Thoracic aorta (tissue), 2 donors: ENCODE results near the gene RBMS3. TPM values are rescaled to one million over a fixed set of nuclear protein-coding genes. Genes with fewer than 3 reads are reported as not detected.

Experiments used
- ATAC-seq: fragments of 150-250 bp; one replicate; pipeline ENCODE4 v1.8.0; 2017; ENCODE audit warnings: low read depth; ENCODE audit not compliant: insufficient number of reproducible peaks, low FRiP score
- DNase-seq: peaks from one replicate; pipeline ENCODE4 v3.0.0-alpha.2; 2020; ENCODE audit warnings: low spot score
- H3K27ac ChIP-seq, 2 donors: fragments of 200-600 bp; sonication (generic); 1 replicate in 1 of 2; 2 replicates in 1 of 2; pipeline ENCODE4 v1.5.1; 2016; ENCODE audit warnings: mild to moderate bottlenecking in 2 of 2, moderate library complexity in 2 of 2
- H3K27me3 ChIP-seq: fragments of 200-600 bp; sonication (generic); replicated peaks from 2 replicates; pipeline ENCODE4 v1.6.0; 2016; ENCODE audit warnings: mild to moderate bottlenecking; ENCODE audit not compliant: insufficient read depth
- H3K36me3 ChIP-seq: fragments of 200-600 bp; sonication (generic); one replicate; pipeline ENCODE4 v1.5.1; 2016
- H3K4me1 ChIP-seq, 2 donors: fragments of 200-600 bp; sonication (generic); 1 replicate in 1 of 2; 2 replicates in 1 of 2; pipeline versions ENCODE4 v1.5.1 to v1.6.0; 2016; ENCODE audit warnings: low read depth in 2 of 2, mild to moderate bottlenecking in 1 of 2; ENCODE audit not compliant: control insufficient read depth in 1 of 2
- H3K4me3 ChIP-seq: fragments of 200-600 bp; sonication (generic); 2 replicates; pipeline ENCODE4 v1.5.1; 2016; ENCODE audit warnings: mild to moderate bottlenecking
- H3K9me3 ChIP-seq: fragments of 200-600 bp; sonication (generic); 2 replicates; pipeline ENCODE4 v1.5.1; 2016
- total RNA-seq, 2 donors: library from RNA; depleted of rRNA; stranded (reverse); fragments of >200 nt; gene quantifications; one replicate each; pipeline versions ENCODE4 v1.1.0 to v1.2.3, GENCODE V29; 2016
- TF ChIP-seq, protein P1 (sequence below): fragments of 200-600 bp; sonication (generic); IDR thresholded peaks from one replicate; pipeline ENCODE4 v1.5.1; 2019; ENCODE audit warnings: antibody characterized with exemption

RBMS3 gene
- total RNA-seq, 2 donors from 2014 or later: 149 to 186 TPM

DNA sequence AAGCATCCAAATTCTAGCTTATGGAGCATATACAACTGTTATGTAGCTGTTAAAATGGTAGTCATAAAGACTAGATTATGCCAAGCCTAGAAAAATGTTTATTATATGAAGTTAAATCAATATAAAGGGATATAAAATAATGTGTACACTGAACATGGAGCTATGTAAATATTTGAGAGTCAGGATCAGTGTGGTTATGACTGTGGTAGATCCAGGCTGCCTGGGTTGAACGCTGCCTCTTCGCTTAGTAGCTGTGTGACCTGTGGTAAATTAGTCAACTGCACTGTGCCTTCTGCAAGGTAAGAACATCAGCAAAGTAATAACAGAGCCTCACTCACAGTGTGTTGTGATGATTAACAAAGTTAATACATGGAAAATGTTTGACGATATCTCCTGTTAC lies 212.2 kb downstream of the RBMS3 start:
- Histone ChIP-seq H3K4me1 (peaks cover 3 to 14% of the 10 kb centered on the region in 2 donors), H3K9me3 (no peaks in the 10 kb centered on the region), H3K27me3 (no peaks in the 10 kb centered on the region), H3K27ac (no peak overlapping the region), H3K36me3 (no peaks in the 10 kb centered on the region), H3K4me3 (no peak overlapping the region)
- no peak for ATAC-seq
- DNase-seq: no peak
- TF ChIP-seq, protein P1, sequence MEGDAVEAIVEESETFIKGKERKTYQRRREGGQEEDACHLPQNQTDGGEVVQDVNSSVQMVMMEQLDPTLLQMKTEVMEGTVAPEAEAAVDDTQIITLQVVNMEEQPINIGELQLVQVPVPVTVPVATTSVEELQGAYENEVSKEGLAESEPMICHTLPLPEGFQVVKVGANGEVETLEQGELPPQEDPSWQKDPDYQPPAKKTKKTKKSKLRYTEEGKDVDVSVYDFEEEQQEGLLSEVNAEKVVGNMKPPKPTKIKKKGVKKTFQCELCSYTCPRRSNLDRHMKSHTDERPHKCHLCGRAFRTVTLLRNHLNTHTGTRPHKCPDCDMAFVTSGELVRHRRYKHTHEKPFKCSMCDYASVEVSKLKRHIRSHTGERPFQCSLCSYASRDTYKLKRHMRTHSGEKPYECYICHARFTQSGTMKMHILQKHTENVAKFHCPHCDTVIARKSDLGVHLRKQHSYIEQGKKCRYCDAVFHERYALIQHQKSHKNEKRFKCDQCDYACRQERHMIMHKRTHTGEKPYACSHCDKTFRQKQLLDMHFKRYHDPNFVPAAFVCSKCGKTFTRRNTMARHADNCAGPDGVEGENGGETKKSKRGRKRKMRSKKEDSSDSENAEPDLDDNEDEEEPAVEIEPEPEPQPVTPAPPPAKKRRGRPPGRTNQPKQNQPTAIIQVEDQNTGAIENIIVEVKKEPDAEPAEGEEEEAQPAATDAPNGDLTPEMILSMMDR: no peak

DNA sequence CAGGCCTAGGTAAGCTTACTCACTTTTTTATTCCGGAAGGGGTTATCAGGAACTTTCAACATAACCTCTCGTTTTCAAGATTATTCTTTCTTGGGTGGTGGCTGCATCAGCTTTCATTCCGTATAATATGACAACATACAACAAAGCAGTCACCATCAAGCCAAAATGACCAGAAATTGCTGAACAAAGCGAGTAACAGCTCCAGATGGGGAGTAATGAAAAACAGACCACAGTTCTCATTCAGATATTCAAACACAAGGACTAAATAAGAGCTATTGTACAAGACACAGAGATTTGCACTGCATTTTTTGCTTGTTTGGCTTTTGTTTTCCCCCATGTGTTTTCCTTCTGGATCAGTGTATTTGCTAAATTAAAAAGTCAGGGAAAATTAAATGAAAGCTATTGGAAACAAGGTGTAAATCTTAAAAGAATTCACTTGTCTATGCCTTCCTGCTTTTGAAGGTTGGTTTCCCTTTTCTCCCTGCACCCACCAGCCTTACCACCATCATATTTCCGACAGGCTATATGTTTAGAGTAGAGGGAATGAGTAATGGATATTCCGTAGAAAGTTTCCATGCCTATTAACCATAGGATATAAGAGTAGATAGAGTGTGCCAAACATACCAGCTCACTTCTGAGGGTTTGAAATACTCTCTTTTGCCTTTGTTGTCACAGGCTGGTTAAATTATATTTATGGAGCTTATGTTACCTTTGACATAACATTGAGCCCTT lies 213.6 kb downstream of the RBMS3 start:
- no peak for ATAC-seq
- DNase-seq: no peak
- H3K36me3 ChIP-seq: no peaks in the 10 kb centered on the region
- H3K4me3 ChIP-seq: no peak overlapping the region
- no peaks in the 10 kb centered on the region for H3K9me3 ChIP-seq
- H3K4me1 ChIP-seq: peaks cover 3 to 14% of the 10 kb centered on the region in 2 donors
- TF ChIP-seq, protein P1: no peak
- no peaks in the 10 kb centered on the region for H3K27me3 ChIP-seq
- peak overlapping the region in 1 of 2 donors; percentile 1 for H3K27ac ChIP-seq

DNA sequence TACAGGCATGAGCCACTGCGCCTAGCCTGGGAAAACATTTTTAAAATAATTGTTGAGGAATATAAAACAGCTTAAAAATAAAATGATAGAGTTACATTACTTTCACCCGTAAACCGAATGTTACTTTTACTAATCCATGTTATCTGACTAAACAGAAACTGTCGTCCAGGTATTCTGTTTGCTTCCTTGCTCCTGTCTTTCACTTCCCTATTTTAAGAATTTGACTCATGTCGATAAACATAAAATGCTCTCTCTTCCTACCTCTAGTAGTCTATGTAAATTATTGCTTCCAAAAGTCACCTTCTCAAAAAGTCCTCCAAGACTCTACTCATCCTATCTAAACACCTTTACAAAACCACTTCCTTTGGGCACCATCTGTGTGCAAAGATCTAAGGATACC lies 216.4 kb downstream of the RBMS3 start:
- no peaks in the 10 kb centered on the region for H3K27me3 ChIP-seq
- H3K4me3 ChIP-seq: no peak overlapping the region
- H3K36me3 ChIP-seq: no peaks in the 10 kb centered on the region
- H3K9me3 ChIP-seq: no peaks in the 10 kb centered on the region
- TF ChIP-seq, protein P1: no peak
- H3K27ac ChIP-seq: no peak overlapping the region
- H3K4me1 ChIP-seq: peaks cover 5 to 16% of the 10 kb centered on the region in 2 donors
- ATAC-seq (no peak), DNase-seq (no peak)

DNA sequence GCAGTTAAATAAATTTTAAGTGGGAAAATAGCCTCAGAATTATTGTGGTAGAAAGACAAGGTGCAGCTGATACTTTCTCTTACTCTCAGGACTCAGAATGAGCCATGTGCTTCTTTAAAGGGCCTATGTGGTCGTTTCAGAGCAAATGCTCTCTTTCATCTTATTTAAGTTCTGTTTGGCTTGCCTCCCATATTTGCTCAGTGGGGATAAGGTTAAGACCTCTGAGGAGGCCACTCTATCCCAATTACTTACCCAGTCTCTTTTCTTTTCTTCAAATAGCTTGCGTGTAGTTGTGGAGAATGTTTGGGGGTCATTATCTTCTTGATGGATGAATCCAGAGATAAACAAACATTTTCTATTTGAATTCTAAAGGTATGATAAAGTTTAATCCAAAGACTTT lies 221.9 kb downstream of the RBMS3 start:
- H3K27me3 ChIP-seq: no peaks in the 10 kb centered on the region
- H3K4me1 ChIP-seq: peaks cover 10 to 46% of the 10 kb centered on the region in 2 donors
- TF ChIP-seq, protein P1: no peak
- no peak overlapping the region for H3K4me3 ChIP-seq
- ATAC-seq: no peak
- H3K27ac ChIP-seq: peak overlapping the region; percentile 48 to 60
- H3K9me3 ChIP-seq: no peaks in the 10 kb centered on the region
- no peak for DNase-seq
- H3K36me3 ChIP-seq: no peaks in the 10 kb centered on the region

DNA sequence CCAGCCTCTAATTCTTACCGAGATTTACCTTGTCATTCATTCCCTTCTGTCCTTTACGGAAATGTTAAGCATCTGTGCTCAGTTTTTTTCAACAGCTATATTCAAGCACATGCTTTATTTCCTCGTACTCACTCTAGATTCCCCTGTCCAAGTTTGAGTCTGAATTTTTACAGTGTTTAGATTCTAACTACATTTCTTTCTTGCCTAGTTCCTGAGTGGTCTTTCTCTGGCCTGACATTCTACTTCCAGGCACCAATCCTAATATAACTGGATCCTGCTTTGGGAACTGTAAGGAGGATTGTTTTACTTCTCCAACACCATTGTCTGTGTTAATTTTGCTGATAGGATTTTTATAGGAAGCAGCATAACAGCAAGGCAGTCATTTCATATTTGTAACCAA lies 222.4 kb downstream of the RBMS3 start:
- DNase-seq (no peak), ATAC-seq (no peak)
- peak overlapping the region; percentile 48 to 60 for H3K27ac ChIP-seq
- TF ChIP-seq, protein P1: no peak
- no peak overlapping the region for H3K4me3 ChIP-seq
- H3K9me3 ChIP-seq: no peaks in the 10 kb centered on the region
- no peaks in the 10 kb centered on the region for H3K27me3 ChIP-seq
- H3K4me1 ChIP-seq: peaks cover 10 to 49% of the 10 kb centered on the region in 2 donors
- no peaks in the 10 kb centered on the region for H3K36me3 ChIP-seq
